Large intestine (tissue), 3 donors: ENCODE measurements around the gene TPCN2. TPM values are rescaled to one million over a fixed set of nuclear protein-coding genes. Genes with fewer than 3 reads are reported as not detected.
"Not testable (repeated sequence)": the region's sequence is repeated elsewhere in the genome, so short reads cannot be mapped to it uniquely, and the experiment has no call there.

ENCODE experiments used
- DNase-seq, 2 donors: peaks; one replicate each; pipeline versions ENCODE4 v3.0.0 to v3.0.0-alpha.2; 2013
- H3K27ac ChIP-seq: one replicate; pipeline ENCODE4 v1.5.1; 2013; ENCODE audit warnings: low read length
- H3K27me3 ChIP-seq: 2 replicates; pipeline ENCODE4 v1.6.1; 2013; ENCODE audit warnings: low read length; ENCODE audit not compliant: control insufficient read depth, insufficient read depth
- H3K36me3 ChIP-seq: 2 replicates; pipeline ENCODE4 v1.6.1; 2013; ENCODE audit warnings: low read length; ENCODE audit not compliant: control insufficient read depth, insufficient read depth
- H3K4me1 ChIP-seq: one replicate; pipeline ENCODE4 v1.6.1; 2013; ENCODE audit warnings: low read length; ENCODE audit not compliant: control insufficient read depth, insufficient read depth
- H3K4me3 ChIP-seq: one replicate; pipeline ENCODE4 v1.5.1; 2013; ENCODE audit warnings: low read length
- H3K9me3 ChIP-seq: one replicate; pipeline ENCODE4 v1.6.1; 2013; ENCODE audit warnings: mild to moderate bottlenecking, low read depth, low read length, moderate library complexity; ENCODE audit not compliant: control insufficient read depth
- WGBS: methylation state at CpG from one replicate; pipeline ENCODE4 v1.1.5; 2013; ENCODE audit warnings: low lambda C conversion rate; ENCODE audit not compliant: insufficient coverage; 5-methylcytosine and 5-hydroxymethylcytosine counted together
- polyA plus RNA-seq: library from polyadenylated mRNA; unstranded; fragments of 120-200 nt; gene quantifications from one replicate; pipeline ENCODE4 v1.2.1, GENCODE V29; 2013

The TPCN2 gene
- polyA plus RNA-seq, 1 donor, result 31.0 TPM

DNA sequence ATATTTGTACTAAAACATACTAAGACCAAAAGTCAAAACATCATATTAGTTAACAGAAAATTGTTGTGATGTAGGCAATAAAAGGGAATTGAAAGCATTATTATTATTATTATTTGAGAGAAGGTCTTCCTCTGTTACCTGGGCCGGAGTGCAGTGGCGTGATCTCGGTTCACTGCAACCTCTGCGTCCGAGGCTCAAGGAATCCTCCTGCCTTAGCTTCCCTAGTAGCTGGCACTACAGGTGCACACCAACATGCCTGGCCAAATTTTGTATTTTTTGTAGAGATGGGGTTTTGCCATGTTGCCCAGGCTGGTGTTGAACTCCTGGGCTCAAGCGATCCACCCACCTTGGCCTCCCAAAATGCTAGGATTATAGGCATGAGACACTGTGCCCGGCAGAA is 91.4 kb downstream of the TPCN2 start:
- not testable (repeated sequence) for H3K27me3 ChIP-seq, H3K4me3 ChIP-seq, H3K9me3 ChIP-seq, H3K27ac ChIP-seq, DNase-seq, H3K4me1 ChIP-seq, H3K36me3 ChIP-seq
- no CpG with 5 or more reads among the region's 7 CpGs for WGBS

DNA sequence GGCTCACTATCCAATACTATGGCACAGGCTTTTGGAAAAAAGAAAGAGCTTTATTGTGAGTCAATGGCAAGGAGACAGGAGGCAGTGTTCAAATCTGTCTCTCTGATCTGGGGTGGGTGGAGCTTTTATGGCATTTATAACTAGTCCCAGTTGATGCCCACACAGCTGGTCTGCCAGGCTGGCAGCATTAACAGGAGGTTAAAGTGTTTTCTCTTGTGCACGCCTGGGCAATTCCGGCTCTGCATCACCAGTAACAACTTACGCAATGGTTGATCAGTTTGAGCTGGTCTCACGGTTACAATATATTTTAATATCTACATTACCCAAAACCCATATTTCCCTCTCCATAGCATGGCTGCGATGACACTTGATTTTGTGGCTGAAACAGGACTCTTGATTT is 91.9 kb downstream of the TPCN2 start:
- no CpG with 5 or more reads among the region's 5 CpGs for WGBS
- no peaks in the 10 kb centered on the region for H3K36me3 ChIP-seq
- no peak for DNase-seq
- H3K4me1 ChIP-seq, result no peaks in the 10 kb centered on the region
- H3K9me3 ChIP-seq, result peaks cover 4% of the 10 kb centered on the region
- no peak overlapping the region for H3K4me3 ChIP-seq
- H3K27ac ChIP-seq, result no peak overlapping the region
- H3K27me3 ChIP-seq, result no peaks in the 10 kb centered on the region

- no peak overlapping the region for H3K27ac ChIP-seq
Observed at GRCh38 chr11:69141742-69142141, 93.0 kb downstream of the TPCN2 start.

GRCh38 chr11:69142895-69143294 is 94.2 kb downstream of the TPCN2 start:
- Histone ChIP-seq H3K36me3 (no peaks in the 10 kb centered on the region), H3K4me3 (no peak overlapping the region), H3K27me3 (no peaks in the 10 kb centered on the region), H3K4me1 (no peaks in the 10 kb centered on the region), H3K9me3 (peaks cover 7% of the 10 kb centered on the region), H3K27ac (no peak overlapping the region)
- no CpG with 5 or more reads among the region's 2 CpGs for WGBS
- no peak for DNase-seq

More at GRCh38 chr11:69141742-69142141, 93.0 kb downstream of the TPCN2 start:
- Histone ChIP-seq H3K4me3 (no peak overlapping the region), H3K27me3 (no peaks in the 10 kb centered on the region), H3K9me3 (peaks cover 7% of the 10 kb centered on the region), H3K4me1 (no peaks in the 10 kb centered on the region), H3K36me3 (no peaks in the 10 kb centered on the region)
- 69% methylated on average over 3 of the region's 8 CpGs for WGBS
- DNase-seq, result no peak

DNA sequence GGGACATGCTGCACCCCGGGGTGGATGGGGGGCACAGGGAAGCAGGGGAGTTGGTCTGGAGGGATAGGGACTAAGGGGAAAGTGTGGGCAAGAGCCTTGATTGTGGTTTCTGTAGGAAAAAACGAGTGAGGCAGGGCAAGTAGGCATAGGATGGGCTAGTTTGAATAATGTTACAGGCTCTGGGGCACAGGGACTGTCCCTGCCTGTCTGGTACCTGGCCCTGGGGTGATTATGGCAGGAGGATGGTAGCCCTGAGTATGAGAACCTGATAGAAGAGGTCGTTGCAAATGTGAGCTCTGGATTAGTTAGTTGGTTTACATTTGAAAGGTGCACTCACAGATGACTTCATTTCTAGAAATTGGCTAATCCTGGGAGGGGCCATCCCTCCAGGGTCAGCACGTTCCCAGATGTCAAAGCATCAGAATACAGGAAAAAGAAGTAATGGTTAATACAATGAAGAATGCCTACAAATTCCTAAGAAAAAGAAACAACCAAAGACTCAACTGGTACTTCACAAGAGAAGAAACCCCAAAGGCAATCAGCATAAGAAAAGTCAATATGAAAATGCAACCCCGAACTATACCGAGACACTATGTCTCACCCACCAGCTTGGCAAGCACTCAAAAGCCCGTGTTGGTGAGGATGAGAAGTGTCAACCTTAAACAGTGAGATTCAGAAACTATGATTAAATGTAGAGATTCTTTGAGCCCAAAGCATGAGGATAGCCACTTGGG is 95.8 kb downstream of the TPCN2 start:
- Histone ChIP-seq H3K27ac (no peak overlapping the region), H3K36me3 (no peaks in the 10 kb centered on the region), H3K27me3 (no peaks in the 10 kb centered on the region), H3K9me3 (peaks cover 7% of the 10 kb centered on the region), H3K4me1 (no peaks in the 10 kb centered on the region), H3K4me3 (no peak overlapping the region)
- no peak for DNase-seq
- WGBS, result no CpG with 5 or more reads among the region's 7 CpGs

- H3K27me3 ChIP-seq, result no peaks in the 10 kb centered on the region
- no peaks in the 10 kb centered on the region for H3K36me3 ChIP-seq
- 73% methylated on average over 2 of the region's 4 CpGs for WGBS
- no peak overlapping the region for H3K4me3 ChIP-seq
- H3K4me1 ChIP-seq, result no peaks in the 10 kb centered on the region
- no peak for DNase-seq
- peaks cover 7% of the 10 kb centered on the region for H3K9me3 ChIP-seq
- no peak overlapping the region for H3K27ac ChIP-seq
Observed at GRCh38 chr11:69145050-69145380, 96.3 kb downstream of the TPCN2 start.

DNA sequence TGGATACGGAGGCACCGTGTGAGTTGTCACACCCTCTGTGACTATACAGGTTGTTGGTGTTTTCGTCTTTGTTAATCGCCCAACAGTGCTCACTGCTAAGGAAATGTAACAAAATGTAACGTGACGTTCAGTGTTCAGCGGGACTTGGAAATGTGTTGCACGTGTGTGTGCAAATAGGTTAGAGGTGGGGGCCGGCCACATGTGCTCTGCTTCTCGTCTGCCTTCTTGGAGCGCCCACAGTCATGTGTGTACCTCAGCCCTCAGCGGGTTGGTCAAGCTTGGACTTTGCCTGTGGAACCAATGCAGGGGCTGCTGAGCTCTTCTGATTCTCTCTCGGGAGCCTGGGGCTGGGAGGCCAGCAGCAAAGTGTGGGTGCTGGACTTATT is 99.6 kb downstream of the TPCN2 start:
- 100% methylated on average over 1 of the region's 13 CpGs for WGBS

DNA sequence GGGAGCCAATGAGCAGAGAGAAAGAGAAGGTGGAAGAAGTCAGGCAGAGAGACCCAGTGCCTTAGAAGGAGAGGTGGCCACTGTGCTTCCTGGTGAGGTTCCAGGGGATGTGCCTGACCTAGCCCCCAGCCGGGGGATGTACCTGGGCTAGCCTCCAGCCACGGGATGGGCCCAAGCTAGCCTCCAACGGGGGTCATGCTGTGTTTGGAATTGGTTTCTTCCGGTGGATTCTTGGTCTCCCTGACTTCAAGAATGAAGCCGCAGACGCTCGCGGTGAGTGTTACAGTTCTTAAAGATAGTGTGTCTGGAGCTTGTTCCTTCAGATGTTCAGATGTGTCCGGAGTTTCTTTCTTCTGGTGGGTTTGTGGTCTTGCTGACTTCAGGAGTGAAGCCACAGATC is 100.1 kb downstream of the TPCN2 start:
- Histone ChIP-seq H3K27ac (no peak overlapping the region), H3K36me3 (no peaks in the 10 kb centered on the region), H3K27me3 (no peaks in the 10 kb centered on the region), H3K4me3 (no peak overlapping the region), H3K4me1 (no peaks in the 10 kb centered on the region), H3K9me3 (peaks cover 7% of the 10 kb centered on the region)
- WGBS, result no CpG with 5 or more reads among the region's 9 CpGs
- DNase-seq, result no peak

More for the DNA sequence above, 99.6 kb downstream of the TPCN2 start:
- Histone ChIP-seq H3K4me1 (no peaks in the 10 kb centered on the region), H3K27ac (no peak overlapping the region), H3K27me3 (no peaks in the 10 kb centered on the region), H3K9me3 (peaks cover 7% of the 10 kb centered on the region), H3K4me3 (no peak overlapping the region), H3K36me3 (no peaks in the 10 kb centered on the region)
- DNase-seq, result no peak

DNA sequence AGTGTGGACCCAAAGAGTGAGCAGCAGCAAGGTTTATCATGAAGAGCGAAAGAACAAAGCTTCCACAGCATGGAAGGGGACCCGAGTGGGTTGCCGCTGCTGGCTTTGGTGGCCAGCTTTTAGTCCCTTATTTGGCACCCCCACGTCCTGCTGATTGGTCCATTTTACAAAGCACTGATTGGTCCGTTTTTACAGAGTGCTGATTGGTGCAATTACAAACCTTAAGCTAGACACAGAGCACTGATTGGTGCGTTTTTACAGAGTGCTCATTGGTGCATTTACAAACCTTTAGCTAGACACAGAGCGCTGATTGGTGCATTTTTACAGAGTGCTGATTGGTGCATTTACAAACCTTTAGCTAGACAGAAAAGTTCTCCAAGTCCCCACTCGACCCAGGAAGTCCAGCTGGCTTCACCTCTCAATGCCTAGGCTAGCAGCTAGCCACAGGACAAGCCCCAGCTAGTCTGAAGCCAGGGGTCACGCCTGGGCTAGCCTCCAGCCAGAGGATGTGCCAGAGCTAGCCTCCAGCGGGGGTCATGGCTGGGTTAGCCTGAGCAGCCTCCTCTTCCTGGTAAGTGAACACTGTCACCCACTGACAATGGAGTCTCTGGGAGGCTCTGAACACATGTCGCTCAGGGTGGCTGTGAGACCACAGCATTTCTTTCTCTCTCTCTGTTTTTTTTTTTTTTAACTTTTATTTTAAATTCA is 100.8 kb downstream of the TPCN2 start:
- not testable (repeated sequence) for H3K9me3 ChIP-seq, H3K27me3 ChIP-seq, DNase-seq, H3K27ac ChIP-seq, H3K4me1 ChIP-seq, H3K36me3 ChIP-seq, H3K4me3 ChIP-seq
- 100% methylated on average over 1 of the region's 11 CpGs for WGBS

GRCh38 chr11:69150175-69150574 is 101.4 kb downstream of the TPCN2 start:
- Histone ChIP-seq H3K27ac (no peak overlapping the region), H3K27me3 (no peaks in the 10 kb centered on the region), H3K4me3 (no peak overlapping the region), H3K36me3 (no peaks in the 10 kb centered on the region), H3K9me3 (peaks cover 7% of the 10 kb centered on the region), H3K4me1 (no peaks in the 10 kb centered on the region)
- no peak for DNase-seq
- WGBS, result 83% methylated on average over 1 of the region's 3 CpGs

- Histone ChIP-seq H3K27ac (no peak overlapping the region), H3K36me3 (no peaks in the 10 kb centered on the region), H3K9me3 (no peaks in the 10 kb centered on the region), H3K4me1 (peaks cover 4% of the 10 kb centered on the region), H3K27me3 (no peaks in the 10 kb centered on the region), H3K4me3 (no peak overlapping the region)
- DNase-seq, result no peak
- WGBS, result 80% methylated on average over 1 of the region's 10 CpGs
Observed at GRCh38 chr11:69151836-69152235, 103.1 kb downstream of the TPCN2 start.
